ENCODE data around the gene IQGAP2. TPM values are rescaled to one million over a fixed set of nuclear protein-coding genes. Genes with fewer than 3 reads are reported as not detected.

IQGAP2 gene
- total RNA-seq, 1 donor from 2014 or later: 1.3 TPM

GRCh38 chr5:76634661-76635060 lies 231.6 kb downstream of the IQGAP2 start:
- DNase-seq (ENCODE audit: low read depth): no peak

GRCh38 chr5:76637490-76637889 lies 234.4 kb downstream of the IQGAP2 start:
- no peak for TF ChIP-seq CTCF (conservative IDR thresholded peaks at IDR 0.05; ENCODE audit: low read depth, low read length)
- DNase-seq (ENCODE audit: low read depth): no peak
- H3K4me3 ChIP-seq (ENCODE audit: low read depth, low read length): no peak overlapping the region

More at GRCh38 chr5:76634661-76635060, 231.6 kb downstream of the IQGAP2 start:
- no peak for TF ChIP-seq CTCF (conservative IDR thresholded peaks at IDR 0.05; ENCODE audit: low read depth, low read length)
- no peak overlapping the region for H3K4me3 ChIP-seq (ENCODE audit: low read depth, low read length)

- DNase-seq (ENCODE audit: low read depth): no peak
- no peak overlapping the region for H3K4me3 ChIP-seq (ENCODE audit: low read depth, low read length)
- TF ChIP-seq CTCF (conservative IDR thresholded peaks at IDR 0.05; ENCODE audit: low read depth, low read length): no peak
Observed at GRCh38 chr5:76638479-76638878, 235.4 kb downstream of the IQGAP2 start.

GRCh38 chr5:76641514-76642120 lies 238.5 kb downstream of the IQGAP2 start:
- TF ChIP-seq CTCF (conservative IDR thresholded peaks at IDR 0.05; ENCODE audit: low read depth, low read length): peak; percentile 96
- peak; percentile 22 for DNase-seq (ENCODE audit: low read depth)
- no peak overlapping the region for H3K4me3 ChIP-seq (ENCODE audit: low read depth, low read length)

GRCh38 chr5:76642390-76643040 lies 239.4 kb downstream of the IQGAP2 start:
- DNase-seq (ENCODE audit: low read depth): no peak
- H3K4me3 ChIP-seq (ENCODE audit: low read depth, low read length): no peak overlapping the region
- TF ChIP-seq CTCF (conservative IDR thresholded peaks at IDR 0.05; ENCODE audit: low read depth, low read length): no peak

- TF ChIP-seq CTCF (conservative IDR thresholded peaks at IDR 0.05; ENCODE audit: low read depth, low read length): no peak
- no peak overlapping the region for H3K4me3 ChIP-seq (ENCODE audit: low read depth, low read length)
- DNase-seq (ENCODE audit: low read depth): no peak
Observed at GRCh38 chr5:76643371-76643770, 240.3 kb downstream of the IQGAP2 start.

- DNase-seq (ENCODE audit: low read depth): no peak
- H3K4me3 ChIP-seq (ENCODE audit: low read depth, low read length): no peak overlapping the region
- TF ChIP-seq CTCF (conservative IDR thresholded peaks at IDR 0.05; ENCODE audit: low read depth, low read length): no peak
Observed at GRCh38 chr5:76649140-76649539, 246.1 kb downstream of the IQGAP2 start.
